A673 (cell line): ENCODE data around the gene OXT. TPM values are rescaled to one million over a fixed set of nuclear protein-coding genes. Genes with fewer than 3 reads are reported as not detected.
"Not testable (repeated sequence)": the region's sequence is repeated elsewhere in the genome, so short reads cannot be mapped to it uniquely, and the experiment has no call there.

Source experiments
- Bru-seq: library from RNA; stranded (reverse); fragments of 400-500 nt; gene quantifications from one replicate; lab custom pipeline; 2021; lab: Mats Ljungman, UMichigan
- BruChase-seq, 2 experiments: library from RNA; stranded (reverse); fragments of 400-500 nt; gene quantifications; one replicate each; lab custom pipeline; 2021; lab: Mats Ljungman, UMichigan
- BruUV-seq: library from RNA; stranded (reverse); fragments of 400-500 nt; replicated peaks from 2 replicates; lab custom pipeline; 2021; lab: Mats Ljungman, UMichigan
- CTCF ChIA-PET: fragments of 300-600 bp; sonication (Branson Sonifier 250); formaldehyde crosslinking; loops from one replicate; lab custom pipeline; 2022; ENCODE audit warnings: antibody characterized with exemption; lab: Charles Lee
- POLR2A ChIA-PET: fragments of 300-600 bp; sonication (Branson Sonifier 250); formaldehyde crosslinking; loops from one replicate; lab custom pipeline; 2022; ENCODE audit warnings: antibody characterized with exemption; ENCODE audit not compliant: low non-redundant PET; lab: Charles Lee
- DNase-seq: peaks from one replicate; pipeline ENCODE4 v3.0.0-alpha.2; 2015; ENCODE audit warnings: low spot score
- H3K27ac ChIP-seq: fragments of 200-600 bp; sonication (generic); 2 replicates; pipeline ENCODE4 v1.5.1; 2016; ENCODE audit warnings: mixed run types, low read depth, mild to moderate bottlenecking, mixed read lengths, antibody characterized with exemption, low read length; ENCODE audit not compliant: poor library complexity, severe bottlenecking
- H3K27me3 ChIP-seq: fragments of 200-600 bp; sonication (generic); replicated peaks from 2 replicates; pipeline ENCODE4 v1.6.1; 2017; ENCODE audit warnings: mixed run types, low read depth, mild to moderate bottlenecking, mixed read lengths, antibody characterized with exemption, low read length; ENCODE audit not compliant: insufficient read depth, poor library complexity
- H3K36me3 ChIP-seq: fragments of 200-600 bp; sonication (generic); 2 replicates; pipeline ENCODE4 v1.6.1; 2016; ENCODE audit warnings: mixed run types, mild to moderate bottlenecking, mixed read lengths, antibody characterized with exemption, low read length; ENCODE audit not compliant: insufficient read depth, poor library complexity, severe bottlenecking
- H3K4me1 ChIP-seq: fragments of 200-600 bp; sonication (generic); 2 replicates; pipeline ENCODE4 v1.6.1; 2017; ENCODE audit warnings: mixed run types, mild to moderate bottlenecking, mixed read lengths, antibody characterized with exemption, low read length; ENCODE audit not compliant: insufficient read depth, poor library complexity, severe bottlenecking
- H3K4me3 ChIP-seq: fragments of 200-600 bp; sonication (generic); 2 replicates; pipeline ENCODE4 v1.5.1; 2016; ENCODE audit warnings: low read depth, mixed run types, mild to moderate bottlenecking, mixed read lengths, low read length; ENCODE audit not compliant: poor library complexity, severe bottlenecking
- H3K9me3 ChIP-seq: fragments of 200-600 bp; sonication (generic); 2 replicates; pipeline ENCODE4 v1.6.1; 2016; ENCODE audit warnings: mixed run types, low read depth, mild to moderate bottlenecking, mixed read lengths, antibody characterized with exemption, low read length; ENCODE audit not compliant: poor library complexity, severe bottlenecking
- CTCF ChIP-seq: fragments of 300-800, 200-600 bp; sonication (generic); conservative IDR thresholded peaks from 2 replicates; pipeline ENCODE4 v1.5.1; 2017; ENCODE audit warnings: low read depth, mild to moderate bottlenecking, antibody characterized with exemption, low read length, moderate library complexity, mixed read lengths
- EZH2 ChIP-seq: fragments of 200-600 bp; sonication (generic); IDR thresholded peaks from 2 replicates; pipeline ENCODE4 v1.6.1; 2017; ENCODE audit warnings: borderline replicate concordance, low read depth, mild to moderate bottlenecking, mixed read lengths, antibody characterized with exemption, low read length; ENCODE audit not compliant: poor library complexity, severe bottlenecking
- intact Hi-C: fragments of 100-400 bp; cut with micrococcal nuclease; formaldehyde crosslinking; loops from one replicate; pipeline ENCODE4 v1.10.0; 2022; ENCODE audit not compliant: unreplicated experiment
- long read RNA-seq: library from polyadenylated mRNA; stranded (forward); transcript quantifications from one replicate; pipeline ENCODE4 v2.0.0, GENCODE V29; 2022
- total RNA-seq: library from RNA; stranded (reverse); gene quantifications from 2 replicates; pipeline ENCODE4 v1.2.3, GENCODE V29; 2021

Gene OXT
- not detected in 2 replicates for total RNA-seq
- not detected for Bru-seq, nascent RNA
- not detected for BruChase-seq, experiment 1, labeled RNA remaining after a 2-hour chase
- BruChase-seq, experiment 2, labeled RNA remaining after a 6-hour chase: not detected
- long read RNA-seq: 0 reads

- no peak for DNase-seq
- TF ChIP-seq EZH2: peak; percentile 38
- TF ChIP-seq CTCF: no peak
- ChIA-PET CTCF (no interaction called here), POLR2A (no interaction called here)
- no peaks in the 10 kb centered on the region for H3K36me3 ChIP-seq
- intact Hi-C loops: no loop called here
- H3K9me3 ChIP-seq: no peaks in the 10 kb centered on the region
- BruUV-seq: no TSS peak
- H3K4me3 ChIP-seq: peak within 1 kb of the TSS; percentile 30
- H3K4me1 ChIP-seq: no peaks in the 10 kb centered on the region
- no peak within 1 kb of the TSS for H3K27ac ChIP-seq
- H3K27me3 ChIP-seq: peaks cover 10% of the 10 kb centered on the region
These were observed at the start of gene OXT for GRCh38 chr20:3071610-3072529. Gene OXT, plus strand, starts transcription at chr20:3071620. Its CDS starts 36 bp downstream, at chr20:3071656.

DNA sequence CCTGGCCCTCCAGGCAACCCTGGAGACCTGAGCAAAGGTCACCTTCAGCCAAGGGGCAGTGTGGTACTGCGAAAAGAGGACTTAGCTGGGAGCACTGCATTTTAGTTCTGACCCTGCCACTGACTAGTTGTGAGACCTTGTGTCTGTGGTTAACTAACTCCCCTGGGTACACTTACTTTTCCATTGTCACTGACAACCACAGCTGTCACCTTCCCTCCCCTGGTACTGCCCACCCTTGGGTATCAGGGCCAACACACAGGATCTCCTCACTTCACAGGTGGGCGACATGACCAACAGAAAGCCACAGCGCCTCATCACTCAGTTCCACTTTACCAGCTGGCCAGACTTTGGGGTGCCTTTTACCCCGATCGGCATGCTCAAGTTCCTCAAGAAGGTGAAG is 49.6 kb upstream of the OXT start:
- Histone ChIP-seq H3K4me1 (no peaks in the 10 kb centered on the region), H3K9me3 (no peaks in the 10 kb centered on the region), H3K36me3 (peaks cover 35% of the 10 kb centered on the region), H3K27me3 (no peaks in the 10 kb centered on the region), H3K4me3 (no peak overlapping the region), H3K27ac (no peak overlapping the region)
- intact Hi-C loops: no loop called here
- CTCF ChIA-PET: no interaction called here
- BruUV-seq: no TSS peak
- POLR2A ChIA-PET: no interaction called here
- TF ChIP-seq CTCF: no peak
- no peak for TF ChIP-seq EZH2
- no peak for DNase-seq

DNA sequence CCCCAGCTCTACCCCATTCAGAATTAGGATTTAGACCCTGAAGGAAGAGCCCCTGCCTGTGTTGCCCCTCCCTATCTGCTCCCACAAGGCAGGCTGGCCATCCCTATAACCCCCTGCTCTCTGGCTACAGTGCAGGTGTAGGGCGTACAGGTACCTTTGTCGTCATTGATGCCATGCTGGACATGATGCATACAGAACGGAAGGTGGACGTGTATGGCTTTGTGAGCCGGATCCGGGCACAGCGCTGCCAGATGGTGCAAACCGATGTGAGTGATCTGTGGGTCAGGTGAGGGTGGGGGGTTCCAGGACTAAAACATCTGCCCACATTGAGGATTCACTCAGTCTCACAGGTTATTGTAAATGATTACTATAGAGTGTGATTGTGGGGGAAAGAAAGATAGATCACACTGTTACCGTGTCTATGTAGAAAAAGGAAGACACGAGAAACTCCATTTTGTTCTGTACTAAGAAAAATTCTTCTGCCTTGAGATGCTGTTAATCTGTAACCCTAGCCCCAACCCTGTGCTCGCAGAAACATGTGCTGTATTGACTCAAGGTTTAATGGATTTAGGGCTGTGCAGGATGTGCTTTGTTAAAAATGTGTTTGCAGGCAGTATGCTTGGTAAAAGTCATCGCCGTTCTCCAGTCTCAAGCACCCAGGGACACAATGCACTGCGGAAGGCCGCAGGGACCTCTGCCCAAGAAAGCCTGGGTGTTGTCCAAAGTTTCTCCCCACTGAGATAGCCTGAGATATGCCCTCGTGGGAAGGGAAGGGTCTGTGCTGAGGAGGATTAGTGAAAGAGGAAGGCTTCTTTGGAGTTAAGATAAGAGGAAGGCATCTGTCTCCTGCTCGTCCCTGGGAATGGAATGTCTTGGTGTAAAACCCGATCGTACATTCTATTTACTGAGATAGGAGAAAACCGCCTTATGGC is 48.6 kb upstream of the OXT start:
- CTCF ChIA-PET, POLR2A ChIA-PET: not testable (repeated sequence)

More for the DNA sequence above, 48.6 kb upstream of the OXT start:
- H3K27me3 ChIP-seq, H3K27ac ChIP-seq, intact Hi-C loops, DNase-seq, H3K4me1 ChIP-seq, H3K4me3 ChIP-seq, BruUV-seq, H3K9me3 ChIP-seq: not testable (repeated sequence)
- peaks cover 37% of the 10 kb centered on the region for H3K36me3 ChIP-seq
